Measurements from ENCODE around the gene COL27A1. TPM values are rescaled to one million over a fixed set of nuclear protein-coding genes. Genes with fewer than 3 reads are reported as not detected.

The COL27A1 gene
- total RNA-seq, 1 donor from 2014 or later: 65.1 TPM

DNA sequence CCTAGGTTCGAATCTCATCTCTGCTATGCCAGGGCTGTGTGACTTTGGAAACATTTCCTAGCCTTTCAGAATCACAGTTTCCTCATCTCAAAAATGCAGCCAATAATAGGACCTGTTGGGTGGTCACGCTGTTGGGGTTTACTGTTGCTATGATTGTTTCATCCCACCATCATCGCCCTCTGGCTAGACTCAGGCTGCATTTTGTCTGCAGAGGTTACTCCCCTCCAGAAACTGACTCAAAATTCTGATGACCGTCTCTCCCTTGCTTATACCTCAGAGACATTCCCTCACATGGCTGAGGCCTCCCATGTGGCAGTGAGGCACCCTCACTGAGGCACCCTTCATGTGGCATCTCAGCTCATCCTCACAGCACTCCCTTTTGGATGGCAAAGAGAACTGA lies 61.6 kb downstream of the COL27A1 start:
- TF ChIP-seq CTCF (conservative IDR thresholded peaks at IDR 0.05): no peak
- Mint-ChIP-seq H3K27ac (no peak overlapping the region), H3K36me3 (peaks cover 8% of the 10 kb centered on the region), H3K4me3 (no peak overlapping the region), H3K4me1 (ENCODE audit: unreplicated experiment) (peaks cover 11% of the 10 kb centered on the region), H3K27me3 (no peaks in the 10 kb centered on the region), H3K9me3 (no peaks in the 10 kb centered on the region)
- no peak for DNase-seq (ENCODE audit: extremely low spot score, unreplicated experiment)

DNA sequence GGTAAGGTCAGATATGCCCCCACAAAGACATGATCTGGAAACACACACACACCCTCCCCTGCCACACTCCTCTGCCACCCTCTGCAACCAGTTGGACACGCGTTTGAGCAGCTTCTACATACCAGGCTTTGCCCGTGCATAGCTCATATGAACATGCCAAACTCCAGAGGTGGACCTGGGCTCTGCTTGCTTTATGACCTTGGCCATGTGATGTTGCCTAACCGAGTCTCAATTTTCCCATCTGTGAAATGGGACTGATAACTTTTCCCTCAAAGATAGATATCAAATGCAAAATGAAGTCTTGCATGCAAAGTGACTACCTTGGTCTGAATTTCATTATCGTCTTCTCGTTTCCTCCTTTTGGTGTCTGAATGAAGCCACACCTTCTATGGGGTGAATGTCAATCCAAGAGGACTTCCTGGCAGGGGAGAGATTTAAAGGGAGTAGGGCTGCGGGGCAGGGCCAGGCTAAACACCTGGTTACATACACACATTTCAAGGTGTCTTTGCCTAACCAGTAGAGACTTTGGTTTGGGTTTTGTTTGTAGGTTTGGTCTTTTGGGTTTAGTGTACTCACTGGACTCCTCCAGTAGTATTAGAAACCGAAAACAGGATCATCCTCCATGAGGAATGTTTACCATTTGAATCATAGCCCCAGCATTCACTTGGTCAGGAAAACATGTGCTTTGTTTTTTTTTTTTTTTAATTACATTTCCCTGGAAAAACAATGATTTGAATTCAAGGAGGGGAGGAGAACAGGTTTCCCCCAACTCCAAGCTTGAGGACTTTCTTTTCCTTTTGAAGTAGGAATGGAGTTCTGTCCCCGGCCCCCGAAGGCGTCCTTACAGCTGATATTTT lies 63.2 kb downstream of the COL27A1 start:
- H3K27me3 Mint-ChIP-seq: no peaks in the 10 kb centered on the region
- H3K4me3 Mint-ChIP-seq: no peak overlapping the region
- H3K36me3 Mint-ChIP-seq: peaks cover 4% of the 10 kb centered on the region
- H3K9me3 Mint-ChIP-seq: no peaks in the 10 kb centered on the region
- H3K4me1 Mint-ChIP-seq (ENCODE audit: unreplicated experiment): peaks cover 11% of the 10 kb centered on the region
- DNase-seq (ENCODE audit: extremely low spot score, unreplicated experiment): no peak
- H3K27ac Mint-ChIP-seq: no peak overlapping the region
- TF ChIP-seq CTCF (conservative IDR thresholded peaks at IDR 0.05): no peak

GRCh38 chr9:114220061-114220541 lies 64.8 kb downstream of the COL27A1 start:
- Mint-ChIP-seq H3K36me3 (peaks cover 4% of the 10 kb centered on the region), H3K4me1 (ENCODE audit: unreplicated experiment) (peaks cover 16% of the 10 kb centered on the region), H3K27me3 (no peaks in the 10 kb centered on the region), H3K27ac (no peak overlapping the region), H3K9me3 (no peaks in the 10 kb centered on the region), H3K4me3 (no peak overlapping the region)
- no peak for DNase-seq (ENCODE audit: extremely low spot score, unreplicated experiment)
- no peak for TF ChIP-seq CTCF (conservative IDR thresholded peaks at IDR 0.05)

DNA sequence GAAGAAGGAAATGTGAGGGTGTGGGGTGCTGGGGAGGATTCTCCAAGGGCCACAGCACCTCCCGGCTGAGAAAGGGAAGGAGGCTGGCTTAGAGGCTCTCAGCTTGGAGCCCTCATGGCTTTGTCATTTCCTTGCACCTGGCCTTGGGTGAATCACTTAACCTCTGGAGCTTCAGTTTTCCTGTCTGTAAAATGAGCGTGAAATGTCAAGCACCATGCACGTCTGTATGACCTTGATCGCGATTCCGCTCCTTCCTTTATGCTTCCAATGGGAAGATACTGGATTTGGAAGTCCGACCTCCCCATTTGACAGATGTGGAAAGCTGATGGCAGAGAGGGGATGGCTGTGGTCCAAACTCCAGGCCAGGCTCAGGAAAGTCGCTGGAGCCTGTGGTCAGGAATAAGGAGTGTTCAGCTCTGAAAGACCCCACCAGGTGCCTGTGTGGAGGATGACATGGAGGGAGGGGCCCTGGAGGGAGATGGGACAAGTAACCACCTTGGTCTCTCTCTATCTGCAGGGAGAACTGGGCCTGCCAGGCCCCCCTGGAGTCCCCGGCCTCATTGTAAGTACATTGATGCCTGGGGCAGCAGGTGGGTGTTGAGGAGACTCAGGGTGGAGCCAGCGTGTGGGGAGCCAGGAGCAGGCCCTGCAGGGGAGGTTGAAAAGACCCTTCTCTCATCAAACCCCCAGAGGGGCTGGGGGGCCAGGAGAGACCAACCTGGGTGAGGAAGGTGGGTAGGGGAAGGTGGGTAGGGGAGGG lies 66.5 kb downstream of the COL27A1 start:
- no peaks in the 10 kb centered on the region for H3K9me3 Mint-ChIP-seq
- no peak for TF ChIP-seq CTCF (conservative IDR thresholded peaks at IDR 0.05)
- H3K4me3 Mint-ChIP-seq: no peak overlapping the region
- no peak for DNase-seq (ENCODE audit: extremely low spot score, unreplicated experiment)
- peaks cover 4% of the 10 kb centered on the region for H3K36me3 Mint-ChIP-seq
- H3K27ac Mint-ChIP-seq: no peak overlapping the region
- no peaks in the 10 kb centered on the region for H3K27me3 Mint-ChIP-seq
- peaks cover 14% of the 10 kb centered on the region for H3K4me1 Mint-ChIP-seq (ENCODE audit: unreplicated experiment)

- Mint-ChIP-seq H3K4me1 (ENCODE audit: unreplicated experiment) (peaks cover 19% of the 10 kb centered on the region), H3K9me3 (no peaks in the 10 kb centered on the region), H3K4me3 (no peak overlapping the region), H3K27ac (no peak overlapping the region), H3K27me3 (no peaks in the 10 kb centered on the region), H3K36me3 (no peaks in the 10 kb centered on the region)
- no peak for TF ChIP-seq CTCF (conservative IDR thresholded peaks at IDR 0.05)
- DNase-seq (ENCODE audit: extremely low spot score, unreplicated experiment): no peak
Observed at GRCh38 chr9:114223564-114224246, 68.4 kb downstream of the COL27A1 start.

Measured in type B pancreatic cell (in vitro differentiated cells).